ENCODE data around the gene CYP2C18. TPM values are rescaled to one million over a fixed set of nuclear protein-coding genes. Genes with fewer than 3 reads are reported as not detected.
A peak's percentile ranks its signal among the peaks of the same experiment; 100 is the strongest.
"Not testable (repeated sequence)": the region's sequence is repeated elsewhere in the genome, so short reads cannot be mapped to it uniquely, and the experiment has no call there.

CYP2C18 gene
- polyA plus RNA-seq, 1 donor: 97.1 TPM

DNA sequence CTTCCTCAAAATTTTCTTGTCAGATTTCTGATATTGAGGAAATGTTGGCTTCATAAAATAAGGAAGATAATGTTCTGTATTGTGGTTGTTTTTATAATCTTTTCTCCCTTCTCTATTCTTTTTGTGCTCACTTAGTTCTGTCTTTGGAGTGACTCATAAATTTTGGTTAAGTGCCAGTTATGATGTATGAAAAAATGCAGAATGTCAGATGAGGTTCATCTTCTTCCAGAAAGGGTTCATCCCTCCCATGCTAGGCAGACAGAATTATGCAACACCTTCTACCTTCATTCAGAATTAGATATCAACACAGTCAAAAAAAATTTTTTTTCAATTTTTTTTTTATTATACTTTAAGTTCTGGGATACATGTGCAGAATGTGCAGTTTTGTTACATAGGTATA is 42.3 kb downstream of the CYP2C18 start:
- H3K4me1 ChIP-seq (ENCODE audit: control insufficient read depth, insufficient read depth, low read length): no peaks in the 10 kb centered on the region
- H3K36me3 ChIP-seq (ENCODE audit: control insufficient read depth, insufficient read depth, low read length): peaks cover 3% of the 10 kb centered on the region
- no peak for DNase-seq
- H3K9me3 ChIP-seq (ENCODE audit: control insufficient read depth, low read depth, low read length): no peaks in the 10 kb centered on the region
- no peak overlapping the region for H3K27ac ChIP-seq (ENCODE audit: low read length)
- no peaks in the 10 kb centered on the region for H3K27me3 ChIP-seq (ENCODE audit: control insufficient read depth, insufficient read depth, low read length)
- H3K4me3 ChIP-seq (ENCODE audit: low read length): no peak overlapping the region

DNA sequence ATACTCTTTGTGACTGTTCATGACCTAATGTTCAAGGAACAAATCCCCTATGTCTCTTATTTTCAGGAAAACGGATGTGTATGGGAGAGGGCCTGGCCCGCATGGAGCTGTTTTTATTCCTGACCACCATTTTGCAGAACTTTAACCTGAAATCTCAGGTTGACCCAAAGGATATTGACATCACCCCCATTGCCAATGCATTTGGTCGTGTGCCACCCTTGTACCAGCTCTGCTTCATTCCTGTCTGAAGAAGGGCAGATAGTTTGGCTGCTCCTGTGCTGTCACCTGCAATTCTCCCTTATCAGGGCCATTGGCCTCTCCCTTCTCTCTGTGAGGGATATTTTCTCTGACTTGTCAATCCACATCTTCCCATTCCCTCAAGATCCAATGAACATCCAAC is 51.7 kb downstream of the CYP2C18 start:
- no CpG with 5 or more reads among the region's 3 CpGs for WGBS (ENCODE audit: insufficient coverage, low lambda C conversion rate)
- H3K36me3 ChIP-seq (ENCODE audit: control insufficient read depth, insufficient read depth, low read length): no peaks in the 10 kb centered on the region
- no peak overlapping the region for H3K4me3 ChIP-seq (ENCODE audit: low read length)
- no peaks in the 10 kb centered on the region for H3K27me3 ChIP-seq (ENCODE audit: control insufficient read depth, insufficient read depth, low read length)
- no peak overlapping the region for H3K27ac ChIP-seq (ENCODE audit: low read length)
- peaks cover 10% of the 10 kb centered on the region for H3K9me3 ChIP-seq (ENCODE audit: control insufficient read depth, low read depth, low read length)
- H3K4me1 ChIP-seq (ENCODE audit: control insufficient read depth, insufficient read depth, low read length): no peaks in the 10 kb centered on the region
- no peak for DNase-seq

- Histone ChIP-seq H3K4me3 (ENCODE audit: low read length) (no peak overlapping the region), H3K36me3 (ENCODE audit: control insufficient read depth, insufficient read depth, low read length) (peaks cover 2% of the 10 kb centered on the region), H3K9me3 (ENCODE audit: control insufficient read depth, low read depth, low read length) (peaks cover 22% of the 10 kb centered on the region), H3K4me1 (ENCODE audit: control insufficient read depth, insufficient read depth, low read length) (no peaks in the 10 kb centered on the region), H3K27ac (ENCODE audit: low read length) (no peak overlapping the region), H3K27me3 (ENCODE audit: control insufficient read depth, insufficient read depth, low read length) (no peaks in the 10 kb centered on the region)
- WGBS (ENCODE audit: insufficient coverage, low lambda C conversion rate): 67% methylated on average over 1 of the region's 2 CpGs
- DNase-seq: no peak
Measured at GRCh38 chr10:94738588-94738987, 55.1 kb downstream of the CYP2C18 start.

DNA sequence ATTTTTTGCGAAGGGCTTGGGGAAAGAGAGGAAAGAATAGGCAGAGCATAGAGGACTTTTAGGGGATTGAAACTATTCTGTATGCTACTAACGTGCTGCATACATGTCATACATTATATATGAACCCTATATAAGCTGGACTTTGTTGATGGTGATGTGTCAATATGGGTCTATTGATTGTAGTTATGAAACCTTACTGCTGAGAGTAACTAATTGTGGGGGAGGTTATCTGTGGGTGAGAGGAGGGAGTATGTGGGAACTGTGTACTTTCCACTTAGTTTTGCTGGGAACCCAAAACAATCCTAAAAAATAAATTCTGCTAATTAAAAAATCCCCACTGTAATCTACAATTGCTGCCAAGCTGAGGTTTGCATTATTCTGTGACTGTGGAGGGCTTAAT is 63.6 kb downstream of the CYP2C18 start:
- no peak for DNase-seq
- Histone ChIP-seq H3K9me3 (ENCODE audit: control insufficient read depth, low read depth, low read length) (peaks cover 18% of the 10 kb centered on the region), H3K27me3 (ENCODE audit: control insufficient read depth, insufficient read depth, low read length) (no peaks in the 10 kb centered on the region), H3K4me3 (ENCODE audit: low read length) (no peak overlapping the region), H3K27ac (ENCODE audit: low read length) (no peak overlapping the region), H3K36me3 (ENCODE audit: control insufficient read depth, insufficient read depth, low read length) (peaks cover 6% of the 10 kb centered on the region), H3K4me1 (ENCODE audit: control insufficient read depth, insufficient read depth, low read length) (no peaks in the 10 kb centered on the region)
- no CpG with 5 or more reads among the region's 2 CpGs for WGBS (ENCODE audit: insufficient coverage, low lambda C conversion rate)

DNA sequence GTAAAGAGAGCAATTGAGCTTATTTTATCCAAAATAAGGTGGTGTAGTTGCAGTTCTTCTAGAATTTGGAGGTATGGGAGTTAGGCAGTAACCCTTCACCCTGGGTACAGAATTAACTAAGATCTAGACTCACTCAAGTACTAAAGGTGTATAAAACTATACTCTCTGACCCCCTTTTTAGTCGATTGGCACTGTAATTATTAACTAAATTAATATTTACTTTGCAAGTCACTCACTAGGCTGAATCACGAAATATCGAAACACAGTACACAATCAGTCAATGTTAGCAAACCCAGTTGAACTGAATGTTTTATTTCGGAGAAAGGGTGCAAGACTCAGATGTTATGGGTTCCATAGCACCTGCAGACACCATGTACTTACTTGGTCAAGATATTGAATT is 64.3 kb downstream of the CYP2C18 start:
- Histone ChIP-seq H3K9me3 (ENCODE audit: control insufficient read depth, low read depth, low read length) (peaks cover 11% of the 10 kb centered on the region), H3K4me1 (ENCODE audit: control insufficient read depth, insufficient read depth, low read length) (no peaks in the 10 kb centered on the region), H3K36me3 (ENCODE audit: control insufficient read depth, insufficient read depth, low read length) (peaks cover 9% of the 10 kb centered on the region), H3K27me3 (ENCODE audit: control insufficient read depth, insufficient read depth, low read length) (no peaks in the 10 kb centered on the region), H3K4me3 (ENCODE audit: low read length) (no peak overlapping the region), H3K27ac (ENCODE audit: low read length) (no peak overlapping the region)
- 93% methylated on average over 2 of the region's 4 CpGs for WGBS (ENCODE audit: insufficient coverage, low lambda C conversion rate)
- DNase-seq: no peak

GRCh38 chr10:94757916-94758315 is 74.4 kb downstream of the CYP2C18 start:
- Histone ChIP-seq H3K9me3 (ENCODE audit: control insufficient read depth, low read depth, low read length) (peaks cover 4% of the 10 kb centered on the region), H3K27ac (ENCODE audit: low read length) (no peak overlapping the region), H3K4me3 (ENCODE audit: low read length) (no peak overlapping the region), H3K4me1 (ENCODE audit: control insufficient read depth, insufficient read depth, low read length) (peaks cover 3% of the 10 kb centered on the region), H3K27me3 (ENCODE audit: control insufficient read depth, insufficient read depth, low read length) (no peaks in the 10 kb centered on the region), H3K36me3 (ENCODE audit: control insufficient read depth, insufficient read depth, low read length) (no peaks in the 10 kb centered on the region)
- no CpG with 5 or more reads among the region's 2 CpGs for WGBS (ENCODE audit: insufficient coverage, low lambda C conversion rate)
- DNase-seq: no peak

DNA sequence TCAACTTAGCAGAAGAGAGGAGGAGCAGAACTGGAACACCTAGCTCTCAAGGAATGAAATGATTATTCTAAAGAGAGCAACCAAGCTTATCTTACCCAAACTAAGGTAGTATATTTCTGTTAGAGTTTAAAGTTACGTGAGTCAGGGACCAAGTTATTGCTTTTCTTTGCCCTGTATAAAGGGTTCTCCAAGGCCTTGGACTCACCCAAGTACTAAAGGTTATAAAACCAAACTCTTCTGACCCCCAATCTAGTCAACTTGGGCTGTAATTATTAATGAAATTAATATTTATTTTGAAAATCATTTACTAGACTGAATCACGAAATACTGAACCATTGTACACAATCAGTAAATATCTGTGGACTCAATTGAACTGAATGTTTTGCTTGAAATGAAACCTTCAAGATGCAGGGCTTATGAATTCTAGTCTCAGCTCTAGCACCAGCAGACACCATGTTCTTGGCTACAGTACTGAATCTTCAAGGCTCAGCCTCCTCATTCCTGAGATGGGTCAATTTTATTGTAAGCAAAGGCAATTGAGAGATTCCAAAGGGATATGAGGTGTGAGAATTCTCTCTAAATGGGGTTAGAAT is 77.2 kb downstream of the CYP2C18 start:
- Histone ChIP-seq H3K36me3 (ENCODE audit: control insufficient read depth, insufficient read depth, low read length) (no peaks in the 10 kb centered on the region), H3K4me1 (ENCODE audit: control insufficient read depth, insufficient read depth, low read length) (peaks cover 3% of the 10 kb centered on the region), H3K9me3 (ENCODE audit: control insufficient read depth, low read depth, low read length) (no peaks in the 10 kb centered on the region), H3K4me3 (ENCODE audit: low read length) (no peak overlapping the region), H3K27ac (ENCODE audit: low read length) (no peak overlapping the region), H3K27me3 (ENCODE audit: control insufficient read depth, insufficient read depth, low read length) (no peaks in the 10 kb centered on the region)
- 67% methylated on average over 1 of the region's 2 CpGs for WGBS (ENCODE audit: insufficient coverage, low lambda C conversion rate)
- DNase-seq: no peak

- Histone ChIP-seq H3K36me3 (ENCODE audit: control insufficient read depth, insufficient read depth, low read length) (no peaks in the 10 kb centered on the region), H3K27me3 (ENCODE audit: control insufficient read depth, insufficient read depth, low read length) (no peaks in the 10 kb centered on the region), H3K9me3 (ENCODE audit: control insufficient read depth, low read depth, low read length) (no peaks in the 10 kb centered on the region), H3K4me1 (ENCODE audit: control insufficient read depth, insufficient read depth, low read length) (peaks cover 3% of the 10 kb centered on the region), H3K27ac (ENCODE audit: low read length) (no peak within 1 kb of the TSS), H3K4me3 (ENCODE audit: low read length) (peak within 1 kb of the TSS; percentile 29)
- peak; percentile 26 to 73 for DNase-seq
- no CpG with 5 or more reads among the region's 3 CpGs for WGBS (ENCODE audit: insufficient coverage, low lambda C conversion rate)
Measured at GRCh38 chr10:94762393-94762792, 78.9 kb downstream of the CYP2C18 start, which contains the start of gene CYP2C19. Gene CYP2C19, plus strand, starts transcription at chr10:94762681. Its CDS starts 25 bp downstream, at chr10:94762706.

DNA sequence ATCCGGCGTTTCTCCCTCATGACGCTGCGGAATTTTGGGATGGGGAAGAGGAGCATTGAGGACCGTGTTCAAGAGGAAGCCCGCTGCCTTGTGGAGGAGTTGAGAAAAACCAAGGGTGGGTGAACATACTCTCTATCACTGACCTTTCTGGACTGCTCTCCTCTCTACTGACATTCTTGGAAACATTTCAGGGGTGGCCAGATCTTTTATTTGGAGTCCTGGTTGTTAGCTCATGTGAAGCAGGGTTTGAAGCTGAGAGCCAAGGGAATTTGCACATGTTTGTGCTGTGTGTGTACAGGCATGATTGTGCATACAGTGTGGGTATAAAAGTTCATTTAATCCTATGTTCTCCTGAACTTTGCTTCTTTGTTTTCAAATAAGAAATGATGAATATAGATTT is 91.9 kb downstream of the CYP2C18 start:
- H3K9me3 ChIP-seq (ENCODE audit: control insufficient read depth, low read depth, low read length); DNase-seq; H3K4me3 ChIP-seq (ENCODE audit: low read length); H3K4me1 ChIP-seq (ENCODE audit: control insufficient read depth, insufficient read depth, low read length); H3K36me3 ChIP-seq (ENCODE audit: control insufficient read depth, insufficient read depth, low read length); H3K27ac ChIP-seq (ENCODE audit: low read length); H3K27me3 ChIP-seq (ENCODE audit: control insufficient read depth, insufficient read depth, low read length): not testable (repeated sequence)
- WGBS (ENCODE audit: insufficient coverage, low lambda C conversion rate): no CpG with 5 or more reads among the region's 6 CpGs

DNA sequence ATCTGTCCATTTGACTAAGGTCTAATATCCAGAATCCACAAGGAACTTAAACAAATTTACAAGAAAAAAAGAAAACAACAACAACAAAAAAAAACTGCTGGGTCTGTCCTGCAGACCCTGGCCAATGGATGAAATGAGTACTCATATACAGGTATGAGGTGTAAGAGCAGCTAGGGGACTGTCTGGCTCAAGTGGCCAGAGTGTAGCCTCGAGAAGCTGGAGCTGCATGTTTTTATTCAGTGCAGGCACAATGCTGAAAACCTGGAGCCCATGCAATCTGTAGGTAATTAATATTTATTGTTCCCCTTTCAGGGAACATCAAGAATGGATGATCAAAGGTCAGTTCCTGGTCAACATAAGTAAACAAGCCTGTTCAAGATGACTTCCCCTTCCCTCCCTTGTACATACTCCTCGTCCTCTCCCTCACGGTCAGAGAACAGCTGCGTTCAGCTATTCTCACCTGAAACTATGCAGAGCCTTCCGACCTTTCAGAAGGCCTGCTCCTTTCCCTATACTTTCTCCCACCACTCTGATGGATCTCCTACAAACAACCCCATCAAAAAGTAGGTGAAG is 94.4 kb downstream of the CYP2C18 start:
- Histone ChIP-seq H3K27me3 (ENCODE audit: control insufficient read depth, insufficient read depth, low read length) (no peaks in the 10 kb centered on the region), H3K4me1 (ENCODE audit: control insufficient read depth, insufficient read depth, low read length) (peaks cover 5% of the 10 kb centered on the region), H3K9me3 (ENCODE audit: control insufficient read depth, low read depth, low read length) (no peaks in the 10 kb centered on the region), H3K4me3 (ENCODE audit: low read length) (no peak overlapping the region), H3K27ac (ENCODE audit: low read length) (peak overlapping the region; percentile 53), H3K36me3 (ENCODE audit: control insufficient read depth, insufficient read depth, low read length) (peaks cover 9% of the 10 kb centered on the region)
- peak; percentile 52 to 84 for DNase-seq
- WGBS (ENCODE audit: insufficient coverage, low lambda C conversion rate): 23% methylated on average over 4 of the region's 5 CpGs

- no CpG with 5 or more reads among the region's 1 CpG for WGBS (ENCODE audit: insufficient coverage, low lambda C conversion rate)
- Histone ChIP-seq H3K4me1 (ENCODE audit: control insufficient read depth, insufficient read depth, low read length) (peaks cover 5% of the 10 kb centered on the region), H3K36me3 (ENCODE audit: control insufficient read depth, insufficient read depth, low read length) (peaks cover 13% of the 10 kb centered on the region), H3K27me3 (ENCODE audit: control insufficient read depth, insufficient read depth, low read length) (no peaks in the 10 kb centered on the region), H3K9me3 (ENCODE audit: control insufficient read depth, low read depth, low read length) (no peaks in the 10 kb centered on the region), H3K4me3 (ENCODE audit: low read length) (no peak overlapping the region), H3K27ac (ENCODE audit: low read length) (no peak overlapping the region)
- DNase-seq: no peak
Measured at GRCh38 chr10:94780844-94781243, 97.3 kb downstream of the CYP2C18 start.

Data from large intestine (tissue), 3 donors.